AG08395 (cell line): ENCODE data around the gene ERP27.

Source experiments
- DNase-seq: peaks from one replicate; pipeline ENCODE4 v3.0.0; 2012; ENCODE audit warnings: mixed read lengths, low spot score

ERP27 gene

DNA sequence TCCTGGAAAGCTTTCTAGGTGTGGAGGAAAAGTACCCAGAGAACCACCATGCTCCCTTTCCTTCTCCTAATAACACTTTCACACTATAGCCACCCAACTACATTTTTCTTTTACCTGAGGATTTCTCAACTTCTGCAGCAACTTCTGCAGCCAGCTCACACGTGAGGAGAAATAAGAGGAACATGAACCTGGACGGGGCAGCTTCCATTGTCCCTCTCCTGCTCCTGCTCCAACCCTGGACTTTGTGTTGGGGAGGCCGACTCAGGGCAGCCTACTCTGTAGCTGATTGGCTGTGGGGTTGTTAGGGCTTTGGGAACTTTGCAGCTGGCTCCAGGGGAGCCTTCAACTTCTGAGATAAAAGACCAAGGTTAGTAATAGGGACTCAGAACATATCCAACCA is at the start of gene ERP27:
TSS of gene ERP27 (minus strand) at position 237 of the 400 bp plus-strand sequence. CDS start at position 208, 29 bp downstream.
- no peak for DNase-seq

DNA sequence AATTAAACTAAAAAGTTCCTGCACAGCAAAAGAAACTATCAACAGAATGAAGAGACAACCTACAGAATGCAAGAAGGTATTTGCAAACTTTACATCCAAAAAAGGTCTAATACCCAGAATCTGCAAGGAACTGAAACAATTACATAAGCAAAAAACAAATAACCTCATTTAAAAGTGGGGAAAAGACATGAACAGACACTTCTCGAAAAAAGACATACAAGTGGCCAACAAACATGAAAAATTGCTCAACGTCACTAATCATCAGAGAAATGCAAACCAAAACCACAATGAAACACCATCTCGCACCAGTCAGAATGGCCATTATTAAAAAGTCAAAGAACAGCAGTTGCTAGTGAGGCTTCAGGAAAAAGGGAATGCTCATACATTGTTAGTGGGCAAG is 49.7 kb upstream of the ERP27 start:
- no peak for DNase-seq

DNA sequence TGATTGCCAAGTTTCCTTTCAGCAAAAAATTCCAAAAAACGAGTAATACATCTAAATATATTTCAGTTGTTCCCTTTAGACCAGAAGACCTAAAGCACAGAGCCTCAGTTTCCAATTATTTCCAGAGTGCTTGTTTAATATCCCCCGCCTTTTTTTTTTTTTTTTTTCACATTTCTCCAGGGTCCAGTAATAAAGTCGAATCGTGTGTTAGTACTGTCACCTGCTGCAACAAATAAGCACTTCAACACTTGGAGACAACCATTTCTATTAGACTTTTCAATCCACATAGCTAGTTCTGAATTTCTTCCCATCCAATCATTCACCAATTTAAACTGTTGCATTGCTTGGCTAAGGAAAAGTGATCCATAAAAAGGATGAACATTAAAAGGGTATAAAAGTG is 48.1 kb upstream of the ERP27 start:
- DNase-seq, result no peak

DNA sequence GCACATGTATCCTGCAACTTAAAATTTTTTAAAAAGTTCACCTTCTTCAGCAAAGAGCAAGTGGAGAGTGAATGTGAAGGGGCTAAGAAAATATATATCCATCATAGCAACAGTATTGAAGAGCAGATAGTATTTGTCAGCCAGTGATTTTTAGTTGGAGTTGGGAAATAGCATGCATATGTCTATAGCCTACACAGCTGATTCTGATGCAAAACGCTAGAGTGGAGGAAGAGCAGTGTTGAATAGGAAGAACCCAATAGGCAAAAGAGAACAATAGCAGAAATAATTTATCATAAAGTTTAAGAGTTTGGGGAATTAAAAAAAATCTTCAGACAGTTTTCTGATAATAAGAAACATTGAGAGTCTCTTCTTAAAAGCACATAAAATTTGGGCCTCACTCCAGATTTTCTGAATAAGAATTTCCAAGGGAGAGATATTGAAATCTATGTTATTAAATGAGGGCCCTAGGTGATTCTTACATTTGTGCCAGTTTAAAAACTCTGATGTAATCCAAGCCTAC is 46.5 kb upstream of the ERP27 start:
- DNase-seq, result no peak

DNA sequence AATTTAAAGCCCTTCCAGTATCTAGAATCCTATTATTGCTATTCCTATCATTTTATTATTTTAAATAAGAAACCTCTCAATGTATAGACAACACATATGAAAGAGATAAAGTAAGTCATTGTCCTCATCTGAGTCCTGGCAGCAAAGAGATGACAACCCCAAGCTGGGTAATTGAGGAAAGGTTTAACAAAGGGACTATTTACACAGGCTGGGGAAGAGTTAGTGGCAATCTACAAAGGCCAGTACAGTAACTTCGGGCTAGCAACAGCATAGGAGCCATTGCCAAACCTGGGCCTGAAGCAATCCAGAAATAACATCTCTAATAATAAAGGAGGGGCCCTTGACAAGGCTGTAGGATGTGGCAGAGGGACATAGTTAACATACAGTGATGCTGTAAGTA is 45.7 kb upstream of the ERP27 start:
- no peak for DNase-seq

DNA sequence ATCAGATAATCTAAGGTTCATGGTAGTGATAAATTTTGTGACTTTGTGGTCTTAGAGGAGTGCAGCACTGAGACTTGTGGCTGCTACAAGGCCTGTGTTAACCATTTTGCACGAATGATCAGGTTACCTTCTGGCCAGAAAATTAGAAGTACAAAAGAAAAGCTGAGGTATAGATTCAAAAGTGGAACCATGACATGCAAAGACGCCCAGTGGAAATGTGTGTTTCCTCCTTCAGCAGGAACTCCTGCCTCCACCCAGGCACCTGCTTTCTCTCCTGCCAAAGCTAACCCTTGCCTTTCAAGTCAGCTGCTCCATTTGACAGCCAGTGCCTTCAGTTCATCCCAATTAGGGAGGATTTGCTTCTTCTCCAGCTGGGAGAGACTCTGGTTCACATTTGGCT is 44.7 kb upstream of the ERP27 start:
- no peak for DNase-seq

DNA sequence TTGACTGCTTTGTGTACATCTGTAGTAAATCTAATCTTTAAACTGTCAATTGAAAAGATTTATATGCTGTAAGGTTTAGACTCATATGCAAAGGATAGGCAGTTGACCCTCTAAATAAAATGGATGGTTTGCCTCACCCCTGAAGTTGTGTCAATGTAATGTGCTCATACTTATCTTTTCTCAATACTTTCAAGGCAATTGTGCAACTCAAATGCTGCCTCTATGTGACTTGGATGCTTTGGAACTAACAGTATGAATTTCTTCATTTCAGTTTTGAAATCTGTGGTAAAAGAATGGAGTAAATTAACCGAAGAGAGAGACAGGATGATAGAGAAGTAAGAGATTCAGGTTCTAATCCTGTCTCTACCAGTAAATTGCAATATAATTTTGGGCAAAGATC is 44.2 kb upstream of the ERP27 start:
- no peak for DNase-seq

DNA sequence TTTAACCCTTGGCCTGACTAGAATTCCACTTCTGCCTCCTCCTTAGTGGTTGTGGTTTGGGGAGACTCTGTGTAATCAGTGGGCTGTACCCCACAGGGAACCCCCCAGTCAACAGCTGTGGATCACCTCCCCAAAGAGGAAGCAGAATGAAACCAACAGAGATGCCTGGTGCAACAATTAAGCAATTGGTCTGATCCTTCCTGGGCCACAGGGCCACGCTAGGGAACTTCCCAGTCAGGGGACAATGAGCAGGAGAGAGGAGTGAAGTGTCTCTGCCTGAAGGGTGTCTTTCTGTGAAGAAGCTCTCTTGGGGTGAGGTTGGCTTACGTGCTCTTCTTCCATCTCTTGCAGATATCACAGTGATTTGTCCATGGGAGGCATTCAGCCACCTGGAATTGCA is 42.7 kb upstream of the ERP27 start:
- DNase-seq, result no peak

DNA sequence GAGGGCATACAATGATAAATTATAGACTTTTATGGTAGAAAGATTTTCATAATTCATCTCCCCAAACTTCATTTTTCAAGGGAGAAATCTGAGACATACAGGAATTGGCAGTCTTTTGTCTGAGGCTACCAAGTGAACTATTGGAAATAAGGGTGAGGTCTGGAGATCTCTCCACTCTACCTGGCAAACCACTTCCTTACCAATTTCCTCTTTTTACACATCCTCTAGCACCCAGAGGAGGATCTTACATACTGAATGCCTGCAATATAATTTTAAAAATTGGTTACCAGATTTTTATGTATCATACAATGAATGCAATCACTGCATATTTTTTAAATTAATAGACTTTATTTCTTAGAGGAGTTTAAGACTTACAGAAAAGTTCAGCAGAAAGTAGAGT is 41.1 kb upstream of the ERP27 start:
- DNase-seq, result no peak

DNA sequence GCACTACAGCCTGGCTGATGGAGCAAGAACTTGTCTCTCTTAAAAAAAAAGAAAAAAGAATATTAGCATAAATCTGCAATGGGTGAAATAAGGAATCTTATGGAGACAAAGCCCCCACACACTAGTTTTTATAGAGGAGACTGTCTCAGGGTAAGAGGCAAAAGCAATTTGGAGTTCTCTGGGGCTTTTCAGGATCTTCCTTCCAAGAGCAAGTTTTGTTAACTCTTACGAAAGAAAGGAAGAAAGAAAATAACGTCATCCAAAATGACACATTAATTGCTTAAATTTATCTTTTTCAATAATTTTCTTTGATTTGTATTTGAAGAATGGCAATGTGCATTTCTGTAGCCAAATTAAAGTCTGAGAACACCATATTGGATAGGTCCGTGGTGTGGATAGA is 38.3 kb upstream of the ERP27 start:
- DNase-seq, result no peak

DNA sequence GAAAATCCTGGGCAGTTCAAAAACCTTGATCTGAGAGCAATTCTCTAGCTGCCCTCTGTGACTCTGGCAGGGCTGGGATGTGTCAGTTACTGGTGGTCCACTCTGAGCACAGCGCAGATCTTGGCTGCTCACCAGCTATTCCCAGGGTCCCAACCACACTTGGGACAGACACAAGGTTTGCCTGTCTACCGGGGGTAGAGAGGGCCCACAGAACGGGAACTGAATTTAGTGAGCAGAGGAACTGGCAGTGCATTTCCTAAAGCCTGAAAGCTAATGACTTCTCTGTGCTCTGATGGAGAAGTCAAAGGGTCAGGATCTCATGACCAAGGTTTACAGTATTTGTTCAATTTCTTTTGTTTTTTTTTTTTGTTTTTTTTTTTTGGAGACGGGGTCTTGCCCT is 37.1 kb upstream of the ERP27 start:
- DNase-seq, result no peak

DNA sequence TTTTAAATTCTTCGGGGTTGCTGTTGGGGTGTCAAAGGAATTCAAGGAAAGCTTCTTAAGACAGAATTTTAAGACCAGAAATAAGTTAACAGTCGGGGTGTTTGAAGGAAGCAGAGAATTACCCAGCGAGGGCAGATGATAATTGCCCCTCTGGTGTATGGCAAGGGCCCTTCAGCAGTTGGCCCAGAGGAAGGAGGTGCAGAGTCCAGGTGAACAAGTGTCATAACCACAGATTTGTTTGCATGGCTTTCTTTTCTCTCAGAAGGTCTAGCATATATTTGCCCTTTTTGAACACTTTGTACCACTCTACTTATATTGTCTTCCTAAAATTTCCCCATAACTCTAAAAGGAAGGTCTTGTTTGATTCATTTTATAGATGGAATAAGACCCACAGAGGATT is 36.3 kb upstream of the ERP27 start:
- DNase-seq, result no peak

DNA sequence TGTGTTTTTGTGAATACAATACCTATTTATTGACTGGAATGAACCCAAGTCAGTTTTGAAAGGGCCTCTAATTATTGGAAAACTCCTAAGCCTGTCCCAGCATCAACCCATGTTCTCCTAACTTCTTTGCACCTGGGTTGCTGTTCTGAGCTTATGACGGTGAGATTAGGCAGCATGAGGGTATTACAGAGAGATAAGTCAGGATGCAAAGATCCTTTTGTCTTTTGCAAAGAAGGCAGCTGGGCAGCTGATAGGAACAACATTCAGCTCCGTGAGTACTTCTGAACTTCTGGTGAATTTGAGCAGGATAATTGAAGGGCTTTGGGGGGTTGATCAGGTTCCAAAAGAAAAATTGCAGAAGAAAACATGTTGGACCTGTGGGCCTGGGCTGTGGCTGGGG is 34.5 kb upstream of the ERP27 start, which contains the start of gene PDE6H:
TSS of gene PDE6H (plus strand) at position 227 of the 400 bp plus-strand sequence. CDS start 4,971 bp downstream, outside the sequence.
- DNase-seq, result no peak

DNA sequence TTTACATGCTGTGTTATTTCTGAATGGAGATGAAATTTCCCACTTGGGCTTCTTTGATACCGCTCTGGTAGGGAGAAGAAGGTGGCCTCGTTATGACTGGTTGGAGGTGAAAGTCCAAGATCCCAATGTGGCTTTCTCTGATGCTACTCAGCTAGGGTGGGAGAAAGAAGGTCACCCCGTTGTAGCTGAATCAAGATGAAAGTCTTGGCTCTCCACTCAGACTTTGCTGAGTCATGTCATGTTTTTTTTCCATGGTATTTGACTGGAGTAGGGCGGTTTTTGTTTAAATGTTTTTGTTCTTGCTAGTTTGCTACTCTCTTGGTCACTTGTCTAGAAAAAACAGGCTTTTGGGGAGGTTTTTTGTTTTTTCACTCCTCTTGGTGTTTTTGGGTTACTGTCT is 32.1 kb upstream of the ERP27 start:
- DNase-seq, result no peak

DNA sequence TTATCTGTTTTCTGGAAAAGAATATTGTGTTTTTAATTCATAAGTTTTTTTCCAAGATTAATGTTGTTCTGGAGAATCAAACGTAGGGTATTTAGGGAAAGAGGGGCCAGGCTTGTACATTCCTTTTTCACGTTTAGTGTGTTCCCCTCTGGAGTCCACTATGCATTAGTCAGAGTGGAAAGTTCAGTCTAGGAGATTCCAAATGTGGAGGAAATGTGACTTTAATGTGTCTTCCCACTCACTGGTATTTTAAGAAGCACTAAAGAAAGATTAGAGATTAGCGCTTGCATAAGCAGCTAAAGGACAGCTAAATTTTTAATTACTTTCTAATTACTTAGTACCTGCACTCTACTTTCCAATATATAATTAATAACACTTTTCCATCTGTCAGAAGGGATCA is 30.1 kb upstream of the ERP27 start:
- no peak for DNase-seq

DNA sequence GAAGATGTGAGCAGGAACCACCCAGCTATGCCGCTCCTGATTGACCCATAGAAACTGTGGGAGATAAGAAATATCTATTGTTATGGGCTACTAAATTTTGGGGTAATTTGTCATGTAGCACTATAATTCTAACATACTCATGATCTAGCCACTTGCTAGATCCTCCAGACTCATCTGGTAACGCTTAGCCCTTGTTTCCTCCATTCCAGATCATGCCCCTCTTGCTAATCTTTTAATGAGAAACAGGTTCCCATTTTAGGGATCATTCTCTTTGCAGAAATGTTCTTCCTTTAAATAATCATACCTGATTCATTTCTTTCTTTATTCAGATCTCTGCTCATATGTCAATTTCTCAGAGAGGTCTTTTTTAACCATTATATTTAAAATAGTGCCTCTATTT is 26.9 kb upstream of the ERP27 start:
- no peak for DNase-seq

DNA sequence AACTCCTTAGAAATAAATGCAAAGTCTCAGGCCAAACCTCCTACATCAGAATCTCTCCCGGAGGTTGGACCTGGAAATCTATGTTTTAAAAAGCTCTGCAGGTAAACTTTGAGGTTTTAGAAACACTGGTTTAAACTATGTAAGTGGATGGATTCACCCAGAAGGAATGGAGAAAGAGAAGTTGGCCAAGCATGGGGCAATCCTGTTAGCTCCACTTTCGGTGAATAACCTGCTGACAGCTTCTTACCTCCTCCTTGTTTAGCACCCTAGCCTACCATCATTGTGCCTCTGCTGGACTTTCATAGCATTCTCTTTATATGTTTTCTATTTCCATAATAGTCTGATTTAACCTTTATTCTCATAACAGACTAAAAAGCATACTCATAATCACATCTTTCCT is 26.1 kb upstream of the ERP27 start:
- DNase-seq, result no peak

DNA sequence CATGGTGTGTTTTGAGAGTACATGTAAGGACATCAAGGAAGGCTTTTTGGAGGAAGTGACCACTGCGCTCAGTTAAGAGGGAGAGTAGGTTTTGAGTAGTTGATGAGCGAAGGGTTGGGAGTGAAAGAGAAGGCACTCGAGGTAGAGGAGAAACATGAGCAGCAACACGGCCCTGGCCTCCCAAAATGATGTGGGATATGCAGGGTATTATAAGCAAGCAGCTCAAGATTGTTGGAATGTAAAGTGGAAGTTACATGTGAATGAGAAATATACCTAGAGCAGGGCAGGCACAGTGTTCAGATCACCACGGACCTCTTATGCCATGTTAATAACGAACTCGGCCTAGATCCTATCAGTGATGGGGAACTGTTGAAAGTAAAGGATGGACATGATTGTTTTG is 25.2 kb upstream of the ERP27 start:
- no peak for DNase-seq

DNA sequence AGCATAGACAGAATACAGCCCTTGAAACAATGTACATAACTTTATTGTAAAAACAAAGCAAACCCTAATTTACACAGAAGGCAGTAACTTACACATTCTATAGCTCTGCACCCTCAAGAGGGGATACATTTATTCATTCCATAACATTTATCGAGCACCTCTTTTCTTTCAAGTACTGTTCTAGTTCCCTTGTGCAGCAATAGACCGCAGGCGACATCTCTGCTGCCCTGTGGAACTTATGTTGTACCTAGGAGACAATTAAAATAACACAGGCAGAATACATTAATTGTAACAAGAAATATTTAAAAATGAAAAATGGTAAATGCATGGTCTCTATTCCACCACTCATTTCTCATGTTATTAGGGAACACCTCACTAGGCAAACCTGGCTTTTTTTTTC is 24.5 kb upstream of the ERP27 start:
- no peak for DNase-seq

DNA sequence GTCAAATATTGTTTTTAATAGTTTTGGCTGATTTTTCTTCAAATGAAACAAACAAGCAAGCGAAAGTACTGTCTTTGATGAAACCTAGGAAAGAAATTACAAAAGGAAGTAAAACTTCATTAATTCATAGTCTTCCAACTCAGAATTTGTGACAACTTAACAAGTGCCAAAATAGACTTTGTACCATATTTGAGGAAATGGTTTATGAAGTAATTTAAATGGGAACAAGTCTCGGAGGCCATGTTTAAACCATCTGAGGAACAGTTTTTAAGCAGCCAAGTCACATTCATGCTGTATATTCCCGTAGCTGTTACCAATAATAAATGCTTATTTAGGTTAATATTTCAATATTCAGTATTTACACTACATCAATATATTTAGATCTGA is 23.8 kb upstream of the ERP27 start:
- no peak for DNase-seq

DNA sequence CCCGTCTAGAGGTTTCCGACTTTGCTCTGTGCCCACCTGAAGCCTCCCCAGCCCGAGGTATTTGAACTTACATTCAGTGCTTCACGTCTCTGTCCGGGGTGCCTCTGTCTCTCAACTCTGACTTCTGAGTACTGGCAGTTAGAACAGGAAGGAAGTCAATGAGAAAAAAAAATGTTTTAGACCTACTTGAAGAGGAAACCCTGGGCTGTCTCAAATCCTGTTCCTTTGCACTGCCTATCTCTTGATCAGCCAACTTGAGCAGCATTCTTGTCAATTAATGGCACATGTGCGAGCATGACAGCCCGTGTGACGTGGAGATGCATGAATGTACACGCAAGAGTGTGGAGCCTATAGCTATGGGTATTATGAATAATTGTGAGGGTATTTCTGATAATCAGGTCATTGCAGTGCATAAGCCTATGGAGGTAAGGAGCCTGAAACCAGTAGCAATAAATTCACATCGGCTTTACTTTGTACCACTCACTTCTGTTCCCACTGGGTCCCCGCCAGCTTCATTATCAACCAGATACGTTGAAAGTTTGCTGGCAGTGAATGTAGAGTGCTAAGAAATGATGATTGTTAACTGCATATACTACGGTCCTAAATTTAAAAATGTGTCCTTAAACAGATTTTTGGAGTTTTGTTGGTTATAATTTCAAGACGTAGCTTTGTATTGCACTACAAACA is 23.3 kb upstream of the ERP27 start, which contains the start of gene ARHGDIB:
TSS of gene ARHGDIB (minus strand) at position 136 of the 687 bp plus-strand sequence. CDS start 10,889 bp downstream, outside the sequence.
- no peak for DNase-seq

DNA sequence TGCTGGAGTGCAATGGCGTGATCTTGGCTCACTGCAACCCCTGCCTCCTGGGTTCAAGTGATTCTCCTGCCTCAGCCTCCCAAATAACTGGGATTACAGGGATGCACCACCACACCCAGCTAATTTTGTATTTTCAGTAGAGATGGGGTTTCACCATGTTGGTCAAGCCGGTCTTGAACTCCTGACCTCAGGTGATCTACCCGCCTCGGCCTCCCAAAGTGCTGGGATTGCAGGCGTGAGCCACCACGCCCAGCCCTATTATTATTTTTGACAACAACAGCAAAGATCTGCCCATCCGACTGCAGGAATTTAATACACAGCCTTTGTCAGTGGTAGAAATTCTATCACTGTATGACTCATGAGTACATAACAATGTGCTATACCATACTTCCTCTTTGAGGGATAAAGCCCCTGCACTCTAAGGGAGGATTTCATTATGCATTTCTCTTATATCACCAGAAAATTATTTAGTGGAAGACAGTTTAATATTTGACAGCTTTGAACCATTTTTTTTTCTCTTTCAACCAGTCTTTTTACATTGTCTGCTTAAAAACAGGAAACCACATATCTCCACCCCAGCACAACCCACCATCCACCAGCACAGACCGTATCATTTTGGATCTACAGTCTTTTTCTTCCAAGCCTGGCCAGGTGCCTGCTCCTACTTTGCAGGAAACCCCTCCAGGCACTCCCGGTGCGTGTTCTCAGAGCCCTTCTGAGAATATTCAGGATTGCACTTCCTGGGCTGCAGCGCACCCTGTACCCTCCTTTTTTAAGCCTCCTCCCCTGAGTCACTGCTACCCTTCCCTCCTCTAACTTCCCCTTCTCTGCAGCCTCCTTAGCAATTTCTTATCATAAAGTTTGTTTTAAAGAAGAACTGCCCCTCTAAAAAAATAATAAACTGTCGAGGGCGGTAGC is 22.5 kb upstream of the ERP27 start:
- no peak for DNase-seq

DNA sequence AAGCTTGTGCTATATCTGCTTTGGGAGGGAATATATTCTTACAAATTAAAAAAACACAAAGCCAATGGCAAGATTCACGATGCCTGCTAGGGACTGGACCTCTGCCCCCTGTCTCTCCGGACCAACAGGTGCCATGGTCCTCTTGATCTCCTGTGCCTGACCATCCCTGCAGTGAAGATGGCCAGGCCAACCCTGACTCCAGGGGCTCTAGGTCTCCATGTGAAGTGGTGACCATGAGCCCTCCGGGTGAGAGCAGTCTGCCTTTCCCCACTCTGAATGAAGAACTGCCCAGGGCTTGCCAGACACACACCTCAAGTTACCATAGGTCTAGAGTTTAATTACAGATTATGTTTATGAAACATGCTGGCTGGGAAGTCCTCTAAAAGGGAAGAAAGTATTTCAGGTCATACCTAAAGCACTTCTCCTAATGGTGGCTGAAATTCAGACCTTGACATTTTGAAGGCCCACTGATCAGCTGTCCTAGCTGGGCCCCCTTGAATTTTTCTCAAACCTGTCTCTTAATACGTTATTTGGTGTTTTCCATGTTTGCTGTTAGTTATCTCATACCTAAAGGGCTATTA is 21.7 kb upstream of the ERP27 start:
- no peak for DNase-seq
